ENCODE results near the gene NOLC1.

NOLC1 gene

DNA sequence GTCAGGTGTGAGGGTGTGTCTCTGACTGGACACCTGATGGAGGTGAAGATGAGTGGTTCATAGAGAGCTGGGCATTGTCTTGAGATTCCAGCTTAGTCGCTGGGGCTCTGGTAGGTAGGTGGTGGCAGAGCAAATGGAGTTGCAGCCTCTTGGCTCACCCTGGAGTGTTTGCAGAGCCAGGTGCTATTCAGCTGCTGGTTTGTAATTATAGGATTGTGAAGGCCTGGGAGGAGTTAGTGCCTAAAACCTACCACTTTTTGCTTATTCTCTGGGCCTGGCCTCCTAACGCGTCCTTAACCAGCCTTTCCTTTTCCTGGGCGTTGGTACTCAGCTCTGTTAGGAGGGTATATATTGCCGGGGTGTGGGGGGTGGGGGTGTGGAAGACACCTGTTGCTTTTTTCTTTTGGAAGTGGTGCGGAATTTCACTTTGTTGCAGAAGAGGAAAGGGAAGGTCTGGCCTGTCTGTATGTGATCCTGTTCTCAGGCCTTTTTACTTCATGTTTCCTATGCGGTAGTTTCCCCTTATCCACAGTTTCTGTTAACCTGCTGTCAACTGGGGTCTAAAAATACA lies 16.1 kb upstream of the NOLC1 start:
- DNase-seq (ENCODE audit: low read depth), result no peak
- TF ChIP-seq CTCF (conservative IDR thresholded peaks at IDR 0.05; ENCODE audit: low read depth, low read length), result no peak
- H3K4me3 ChIP-seq (ENCODE audit: low read length), result no peak overlapping the region

GRCh38 chr10:102139281-102140110 lies 12.7 kb upstream of the NOLC1 start:
- TF ChIP-seq CTCF (conservative IDR thresholded peaks at IDR 0.05; ENCODE audit: low read depth, low read length), result no peak
- no peak for DNase-seq (ENCODE audit: low read depth)
- no peak overlapping the region for H3K4me3 ChIP-seq (ENCODE audit: low read length)

- no peak for DNase-seq (ENCODE audit: low read depth)
- H3K4me3 ChIP-seq (ENCODE audit: low read length), result no peak overlapping the region
- no peak for TF ChIP-seq CTCF (conservative IDR thresholded peaks at IDR 0.05; ENCODE audit: low read depth, low read length)
Measured at GRCh38 chr10:102140218-102140617, 12.0 kb upstream of the NOLC1 start.

GRCh38 chr10:102140913-102141540 lies 11.2 kb upstream of the NOLC1 start:
- DNase-seq (ENCODE audit: low read depth), result no peak
- no peak overlapping the region for H3K4me3 ChIP-seq (ENCODE audit: low read length)
- TF ChIP-seq CTCF (conservative IDR thresholded peaks at IDR 0.05; ENCODE audit: low read depth, low read length), result no peak

- no peak for TF ChIP-seq CTCF (conservative IDR thresholded peaks at IDR 0.05; ENCODE audit: low read depth, low read length)
- no peak overlapping the region for H3K4me3 ChIP-seq (ENCODE audit: low read length)
- DNase-seq (ENCODE audit: low read depth), result no peak
Measured at GRCh38 chr10:102141583-102142107, 10.5 kb upstream of the NOLC1 start.

DNA sequence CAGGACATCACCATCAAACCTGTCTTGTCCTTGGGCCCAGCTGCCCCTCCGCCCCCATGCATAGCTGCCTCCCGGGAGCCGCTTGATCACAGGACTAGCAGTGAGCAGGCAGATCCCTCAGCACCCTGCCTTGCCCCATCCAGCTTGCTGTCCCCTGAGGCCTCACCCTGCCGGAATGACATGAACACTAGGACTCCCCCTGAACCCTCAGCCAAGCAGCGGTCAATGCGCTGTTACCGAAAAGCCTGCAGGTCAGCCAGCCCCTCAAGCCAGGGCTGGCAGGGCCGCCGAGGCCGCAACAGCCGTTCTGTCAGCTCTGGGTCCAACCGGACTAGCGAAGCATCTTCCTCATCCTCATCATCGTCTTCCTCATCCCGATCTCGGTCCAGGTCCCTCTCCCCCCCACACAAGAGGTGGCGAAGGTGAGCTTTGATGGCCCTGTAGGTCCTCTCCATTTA lies 5.2 kb upstream of the NOLC1 start:
- H3K4me3 ChIP-seq (ENCODE audit: low read length), result no peak overlapping the region
- DNase-seq (ENCODE audit: low read depth), result no peak
- TF ChIP-seq CTCF (conservative IDR thresholded peaks at IDR 0.05; ENCODE audit: low read depth, low read length), result no peak
